ENCODE data around the gene SCAMP4. TPM values are rescaled to one million over a fixed set of nuclear protein-coding genes. Genes with fewer than 3 reads are reported as not detected.

Gene SCAMP4
- total RNA-seq, 1 donor = 70.6 TPM

DNA sequence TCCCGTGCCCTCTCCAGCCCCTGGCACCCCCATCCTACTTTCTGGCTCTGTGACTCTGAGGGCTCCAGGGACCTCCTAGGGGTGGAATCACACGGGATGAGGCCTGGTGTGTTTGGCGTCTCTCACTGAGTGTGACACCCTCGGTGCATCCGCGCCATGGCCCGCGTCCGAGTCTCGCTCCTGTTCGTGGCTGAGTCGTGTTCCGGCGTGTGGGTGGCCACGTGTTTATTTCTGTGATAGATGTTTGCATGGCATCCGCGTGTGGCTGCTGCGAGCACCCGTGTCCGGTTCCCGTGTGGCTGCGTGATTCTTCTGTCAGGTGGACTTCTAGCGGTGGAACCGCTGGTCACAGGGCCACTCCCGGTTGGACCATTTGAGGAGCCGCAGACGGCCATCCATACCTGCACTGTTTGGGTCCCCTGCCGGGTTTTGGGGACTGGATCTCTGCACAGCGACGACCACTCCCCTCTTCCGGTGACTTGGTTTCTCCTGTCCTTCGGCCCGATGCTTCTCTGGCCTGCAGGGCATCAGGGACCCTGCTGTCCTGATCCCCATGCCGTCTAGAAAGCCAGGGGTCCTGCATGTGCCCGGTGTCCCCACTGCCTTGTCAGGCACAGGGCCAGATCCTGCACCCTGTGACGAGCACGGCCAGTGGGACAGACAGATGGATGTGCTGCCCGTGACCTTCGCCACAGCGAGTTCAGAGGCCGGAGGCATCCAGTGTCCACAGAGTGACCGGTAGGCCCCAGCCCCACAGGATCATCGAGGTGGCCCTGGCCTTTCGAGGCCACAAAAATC, 44.3 kb downstream of the SCAMP4 start:
- H3K36me3 ChIP-seq (ENCODE audit: insufficient read depth, low read length) = no peaks in the 10 kb centered on the region
- H3K79me2 ChIP-seq (ENCODE audit: insufficient read depth, low read length) = peaks cover 84% of the 10 kb centered on the region
- H3K9me3 ChIP-seq (ENCODE audit: low read depth, low read length) = no peaks in the 10 kb centered on the region
- no peak overlapping the region for H2AFZ ChIP-seq (ENCODE audit: low read length)
- no peak for DNase-seq (ENCODE audit: insufficient read length, low spot score, missing footprints)
- no peak overlapping the region for H3K27ac ChIP-seq (ENCODE audit: low read depth, low read length)
- H4K20me1 ChIP-seq (ENCODE audit: insufficient read depth, low read length) = peaks cover 55% of the 10 kb centered on the region
- TF ChIP-seq, protein P1, sequence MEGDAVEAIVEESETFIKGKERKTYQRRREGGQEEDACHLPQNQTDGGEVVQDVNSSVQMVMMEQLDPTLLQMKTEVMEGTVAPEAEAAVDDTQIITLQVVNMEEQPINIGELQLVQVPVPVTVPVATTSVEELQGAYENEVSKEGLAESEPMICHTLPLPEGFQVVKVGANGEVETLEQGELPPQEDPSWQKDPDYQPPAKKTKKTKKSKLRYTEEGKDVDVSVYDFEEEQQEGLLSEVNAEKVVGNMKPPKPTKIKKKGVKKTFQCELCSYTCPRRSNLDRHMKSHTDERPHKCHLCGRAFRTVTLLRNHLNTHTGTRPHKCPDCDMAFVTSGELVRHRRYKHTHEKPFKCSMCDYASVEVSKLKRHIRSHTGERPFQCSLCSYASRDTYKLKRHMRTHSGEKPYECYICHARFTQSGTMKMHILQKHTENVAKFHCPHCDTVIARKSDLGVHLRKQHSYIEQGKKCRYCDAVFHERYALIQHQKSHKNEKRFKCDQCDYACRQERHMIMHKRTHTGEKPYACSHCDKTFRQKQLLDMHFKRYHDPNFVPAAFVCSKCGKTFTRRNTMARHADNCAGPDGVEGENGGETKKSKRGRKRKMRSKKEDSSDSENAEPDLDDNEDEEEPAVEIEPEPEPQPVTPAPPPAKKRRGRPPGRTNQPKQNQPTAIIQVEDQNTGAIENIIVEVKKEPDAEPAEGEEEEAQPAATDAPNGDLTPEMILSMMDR (IDR thresholded peaks at IDR 0.05; ENCODE audit: extremely low read depth, low read depth, low read length) = no peak
- H3K4me1 ChIP-seq (ENCODE audit: insufficient read depth, low read length) = no peaks in the 10 kb centered on the region
- H3K4me3 ChIP-seq (ENCODE audit: insufficient read depth, low read length) = no peak overlapping the region
- no peak overlapping the region for H3K4me2 ChIP-seq (ENCODE audit: insufficient read depth, low read length)
- H3K27me3 ChIP-seq (ENCODE audit: insufficient read depth, low read length) = no peaks in the 10 kb centered on the region

DNA sequence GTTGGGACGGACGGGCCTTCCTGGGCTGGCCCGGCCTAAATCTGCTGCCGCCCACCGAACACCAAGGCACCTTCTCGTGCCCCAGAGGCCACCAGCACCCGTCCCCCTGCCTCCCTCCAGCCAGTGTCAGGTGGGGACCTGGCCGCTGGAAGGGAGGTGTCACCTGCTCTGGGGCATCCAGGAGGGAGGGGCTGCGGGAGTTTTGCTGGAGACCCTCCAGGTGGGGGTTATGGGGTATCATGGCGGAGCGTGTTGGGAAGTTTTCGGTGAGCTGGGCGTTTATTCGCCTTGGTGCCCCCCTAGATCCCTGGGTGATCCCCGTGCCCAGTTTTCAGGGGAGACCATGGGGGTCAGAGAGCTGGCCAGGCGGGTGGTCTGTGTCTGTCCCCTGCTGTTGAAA, 45.4 kb downstream of the SCAMP4 start:
- Histone ChIP-seq H4K20me1 (ENCODE audit: insufficient read depth, low read length) (peaks cover 55% of the 10 kb centered on the region), H3K36me3 (ENCODE audit: insufficient read depth, low read length) (no peaks in the 10 kb centered on the region), H3K27me3 (ENCODE audit: insufficient read depth, low read length) (no peaks in the 10 kb centered on the region), H3K4me2 (ENCODE audit: insufficient read depth, low read length) (no peak overlapping the region), H3K4me1 (ENCODE audit: insufficient read depth, low read length) (no peaks in the 10 kb centered on the region), H2AFZ (ENCODE audit: low read length) (no peak overlapping the region), H3K79me2 (ENCODE audit: insufficient read depth, low read length) (peaks cover 84% of the 10 kb centered on the region), H3K9me3 (ENCODE audit: low read depth, low read length) (no peaks in the 10 kb centered on the region), H3K27ac (ENCODE audit: low read depth, low read length) (no peak overlapping the region), H3K4me3 (ENCODE audit: insufficient read depth, low read length) (no peak overlapping the region)
- DNase-seq (ENCODE audit: insufficient read length, low spot score, missing footprints) = no peak
- TF ChIP-seq, protein P1 (IDR thresholded peaks at IDR 0.05; ENCODE audit: extremely low read depth, low read depth, low read length) = no peak

DNA sequence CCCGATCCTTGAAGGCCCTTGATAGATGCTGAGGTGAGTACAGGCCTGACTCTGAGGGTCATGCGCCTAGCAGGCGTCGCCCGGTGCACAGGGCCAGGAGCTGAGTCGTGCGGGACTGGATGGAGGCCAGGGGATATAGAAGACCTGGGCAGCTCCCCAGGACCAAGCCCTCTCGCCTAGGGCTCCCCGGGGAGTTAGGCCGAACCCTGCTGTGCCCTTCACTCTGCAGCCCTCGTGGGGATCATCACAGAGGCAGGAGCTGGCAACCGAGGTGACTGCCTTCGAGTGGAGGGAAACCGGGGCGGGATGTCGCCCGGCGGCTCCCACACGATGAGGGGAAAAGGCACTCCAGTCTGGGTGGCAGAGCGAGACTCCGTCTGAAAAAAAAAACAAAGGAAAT, 47.4 kb downstream of the SCAMP4 start:
- peaks cover 58% of the 10 kb centered on the region for H4K20me1 ChIP-seq (ENCODE audit: insufficient read depth, low read length)
- TF ChIP-seq, protein P1 (IDR thresholded peaks at IDR 0.05; ENCODE audit: extremely low read depth, low read depth, low read length) = no peak
- no peak for DNase-seq (ENCODE audit: insufficient read length, low spot score, missing footprints)

DNA sequence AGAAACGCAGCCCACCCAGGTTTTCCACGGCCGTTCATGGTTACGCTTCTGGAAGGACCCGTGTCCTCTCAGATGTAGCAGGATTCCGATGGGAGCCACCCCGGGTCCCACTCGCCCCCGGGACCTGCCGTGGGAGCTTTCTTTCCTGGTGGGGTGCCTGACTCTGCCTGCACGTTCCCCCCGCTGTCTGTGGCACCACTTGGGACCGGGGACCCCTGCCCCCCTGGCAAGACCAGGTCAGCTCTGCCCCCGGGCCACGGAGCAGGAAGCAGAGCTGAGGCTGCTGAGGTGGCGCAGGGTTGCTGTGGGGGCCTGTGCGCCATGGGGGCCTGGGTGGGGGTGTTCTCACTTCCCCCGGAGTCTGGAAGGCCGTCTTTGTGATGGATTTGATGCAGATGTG, 47.8 kb downstream of the SCAMP4 start:
- no peaks in the 10 kb centered on the region for H3K4me1 ChIP-seq (ENCODE audit: insufficient read depth, low read length)
- H3K79me2 ChIP-seq (ENCODE audit: insufficient read depth, low read length) = peaks cover 90% of the 10 kb centered on the region
- H3K27me3 ChIP-seq (ENCODE audit: insufficient read depth, low read length) = no peaks in the 10 kb centered on the region
- no peak overlapping the region for H3K4me2 ChIP-seq (ENCODE audit: insufficient read depth, low read length)
- H4K20me1 ChIP-seq (ENCODE audit: insufficient read depth, low read length) = peaks cover 58% of the 10 kb centered on the region
- H3K4me3 ChIP-seq (ENCODE audit: insufficient read depth, low read length) = no peak overlapping the region
- no peaks in the 10 kb centered on the region for H3K36me3 ChIP-seq (ENCODE audit: insufficient read depth, low read length)
- H3K27ac ChIP-seq (ENCODE audit: low read depth, low read length) = no peak overlapping the region
- H2AFZ ChIP-seq (ENCODE audit: low read length) = no peak overlapping the region
- no peak for DNase-seq (ENCODE audit: insufficient read length, low spot score, missing footprints)
- TF ChIP-seq, protein P1 (IDR thresholded peaks at IDR 0.05; ENCODE audit: extremely low read depth, low read depth, low read length) = no peak
- no peaks in the 10 kb centered on the region for H3K9me3 ChIP-seq (ENCODE audit: low read depth, low read length)

More for the DNA sequence above, 47.4 kb downstream of the SCAMP4 start:
- H3K27ac ChIP-seq (ENCODE audit: low read depth, low read length) = no peak overlapping the region
- H3K9me3 ChIP-seq (ENCODE audit: low read depth, low read length) = no peaks in the 10 kb centered on the region
- H3K4me1 ChIP-seq (ENCODE audit: insufficient read depth, low read length) = no peaks in the 10 kb centered on the region
- H3K27me3 ChIP-seq (ENCODE audit: insufficient read depth, low read length) = no peaks in the 10 kb centered on the region
- H3K36me3 ChIP-seq (ENCODE audit: insufficient read depth, low read length) = no peaks in the 10 kb centered on the region
- no peak overlapping the region for H3K4me2 ChIP-seq (ENCODE audit: insufficient read depth, low read length)
- peaks cover 90% of the 10 kb centered on the region for H3K79me2 ChIP-seq (ENCODE audit: insufficient read depth, low read length)
- no peak overlapping the region for H3K4me3 ChIP-seq (ENCODE audit: insufficient read depth, low read length)
- no peak overlapping the region for H2AFZ ChIP-seq (ENCODE audit: low read length)
